ENCODE measurements around the gene SLC22A25.

DNA sequence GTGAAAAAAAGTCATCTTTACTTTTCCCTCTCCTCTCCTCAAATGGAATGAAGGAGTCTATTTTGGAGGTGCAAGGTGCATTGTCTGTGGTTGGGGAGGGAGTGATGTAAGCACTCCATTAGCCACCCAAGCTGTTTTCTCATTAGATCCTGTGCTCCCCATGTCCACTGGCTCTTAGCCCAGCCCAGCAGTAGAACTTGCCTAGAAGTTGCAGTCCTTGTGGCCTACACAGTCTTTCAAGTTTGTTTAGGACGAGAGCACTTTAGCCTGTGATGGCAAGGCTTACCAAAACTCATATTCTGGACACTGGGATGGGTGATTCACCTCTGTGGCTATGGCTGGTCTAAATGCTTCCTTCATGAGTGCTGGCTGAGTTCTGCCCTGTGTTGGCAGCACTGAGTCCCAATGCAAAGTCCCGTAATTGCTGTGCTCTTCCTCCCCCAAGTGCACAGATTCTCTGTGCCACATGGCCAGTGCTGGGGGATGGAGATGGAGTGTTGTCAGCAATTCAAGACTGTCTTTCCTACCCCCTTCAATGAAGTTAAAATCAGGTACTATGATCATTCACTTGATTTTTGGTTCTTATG, 15.8 kb downstream of the SLC22A25 start:
- TF ChIP-seq GATA2 (IDR thresholded peaks at IDR 0.05; ENCODE audit: low read depth, low read length): no peak
- TF ChIP-seq GATA3 (IDR thresholded peaks at IDR 0.05; ENCODE audit: low read depth, low read length): no peak

Measured in SH-SY5Y (cell line).